ENCODE measurements around the gene CCL22.
"Not testable (repeated sequence)": the region's sequence is repeated elsewhere in the genome, so short reads cannot be mapped to it uniquely, and the experiment has no call there.

The CCL22 gene

GRCh38 chr16:57325458-57325857 lies 33.1 kb upstream of the CCL22 start:
- H3K27me3 ChIP-seq (ENCODE audit: control insufficient read depth in 5 of 5, insufficient read depth in 4 of 5, low read length in 5 of 5): no peaks in the 10 kb centered on the region
- no peak overlapping the region for H3K27ac ChIP-seq (ENCODE audit: low read depth, low read length)
- peaks cover 0 to 12% (median 4%) of the 10 kb centered on the region in 5 donors for H3K9me3 ChIP-seq (ENCODE audit: control insufficient read depth in 5 of 5, low read length in 5 of 5)
- no peaks in the 10 kb centered on the region for H3K36me3 ChIP-seq (ENCODE audit: control insufficient read depth in 5 of 5, insufficient read depth in 5 of 5, low read length in 5 of 5)
- H3K4me1 ChIP-seq (ENCODE audit: control insufficient read depth in 5 of 5, insufficient read depth in 5 of 5, low read length in 5 of 5): no peaks in the 10 kb centered on the region
- H3K9ac ChIP-seq (ENCODE audit: low read length in 5 of 5): no peak overlapping the region
- H3K4me3 ChIP-seq (ENCODE audit: low read depth in 1 of 5, low read length in 5 of 5): no peak overlapping the region

GRCh38 chr16:57329718-57330327 lies 28.8 kb upstream of the CCL22 start:
- Histone ChIP-seq H3K9me3 (ENCODE audit: control insufficient read depth in 5 of 5, low read length in 5 of 5) (peaks cover 0 to 17% (median 4%) of the 10 kb centered on the region in 5 donors), H3K4me3 (ENCODE audit: low read depth in 1 of 5, low read length in 5 of 5) (no peak overlapping the region), H3K9ac (ENCODE audit: low read length in 5 of 5) (no peak overlapping the region), H3K27ac (ENCODE audit: low read depth, low read length) (no peak overlapping the region), H3K4me1 (ENCODE audit: control insufficient read depth in 5 of 5, insufficient read depth in 5 of 5, low read length in 5 of 5) (no peaks in the 10 kb centered on the region), H3K27me3 (ENCODE audit: control insufficient read depth in 5 of 5, insufficient read depth in 4 of 5, low read length in 5 of 5) (peaks cover 0 to 3% (median 0%) of the 10 kb centered on the region in 5 donors), H3K36me3 (ENCODE audit: control insufficient read depth in 5 of 5, insufficient read depth in 5 of 5, low read length in 5 of 5) (no peaks in the 10 kb centered on the region)

- H3K36me3 ChIP-seq (ENCODE audit: control insufficient read depth in 5 of 5, insufficient read depth in 5 of 5, low read length in 5 of 5): no peaks in the 10 kb centered on the region
- H3K27me3 ChIP-seq (ENCODE audit: control insufficient read depth in 5 of 5, insufficient read depth in 4 of 5, low read length in 5 of 5): peaks cover 0 to 3% (median 0%) of the 10 kb centered on the region in 5 donors
- H3K4me1 ChIP-seq (ENCODE audit: control insufficient read depth in 5 of 5, insufficient read depth in 5 of 5, low read length in 5 of 5): peaks cover 0 to 4% (median 0%) of the 10 kb centered on the region in 5 donors
- H3K9me3 ChIP-seq (ENCODE audit: control insufficient read depth in 5 of 5, low read length in 5 of 5): peaks cover 0 to 8% (median 3%) of the 10 kb centered on the region in 5 donors
- no peak overlapping the region for H3K4me3 ChIP-seq (ENCODE audit: low read depth in 1 of 5, low read length in 5 of 5)
- H3K27ac ChIP-seq (ENCODE audit: low read depth, low read length): no peak overlapping the region
- no peak overlapping the region for H3K9ac ChIP-seq (ENCODE audit: low read length in 5 of 5)
Measured at GRCh38 chr16:57331355-57331754, 27.2 kb upstream of the CCL22 start.

- H3K9me3 ChIP-seq (ENCODE audit: control insufficient read depth in 5 of 5, low read length in 5 of 5): peaks cover 0 to 6% (median 0%) of the 10 kb centered on the region in 5 donors
- H3K4me3 ChIP-seq (ENCODE audit: low read depth in 1 of 5, low read length in 5 of 5): no peak overlapping the region
- no peak overlapping the region for H3K27ac ChIP-seq (ENCODE audit: low read depth, low read length)
- H3K4me1 ChIP-seq (ENCODE audit: control insufficient read depth in 5 of 5, insufficient read depth in 5 of 5, low read length in 5 of 5): peaks cover 0 to 4% (median 0%) of the 10 kb centered on the region in 5 donors
- peaks cover 0 to 3% (median 0%) of the 10 kb centered on the region in 5 donors for H3K27me3 ChIP-seq (ENCODE audit: control insufficient read depth in 5 of 5, insufficient read depth in 4 of 5, low read length in 5 of 5)
- H3K36me3 ChIP-seq (ENCODE audit: control insufficient read depth in 5 of 5, insufficient read depth in 5 of 5, low read length in 5 of 5): no peaks in the 10 kb centered on the region
- no peak overlapping the region for H3K9ac ChIP-seq (ENCODE audit: low read length in 5 of 5)
Measured at GRCh38 chr16:57333402-57333801, 25.2 kb upstream of the CCL22 start.

- peaks cover 0 to 4% (median 0%) of the 10 kb centered on the region in 5 donors for H3K4me1 ChIP-seq (ENCODE audit: control insufficient read depth in 5 of 5, insufficient read depth in 5 of 5, low read length in 5 of 5)
- H3K9ac ChIP-seq (ENCODE audit: low read length in 5 of 5): no peak overlapping the region
- H3K27ac ChIP-seq (ENCODE audit: low read depth, low read length): peak overlapping the region; percentile 6
Measured at GRCh38 chr16:57335366-57335765, 23.2 kb upstream of the CCL22 start.

GRCh38 chr16:57341062-57341440 lies 17.5 kb upstream of the CCL22 start:
- no peaks in the 10 kb centered on the region for H3K36me3 ChIP-seq (ENCODE audit: control insufficient read depth in 5 of 5, insufficient read depth in 5 of 5, low read length in 5 of 5)
- no peak overlapping the region for H3K27ac ChIP-seq (ENCODE audit: low read depth, low read length)
- H3K27me3 ChIP-seq (ENCODE audit: control insufficient read depth in 5 of 5, insufficient read depth in 4 of 5, low read length in 5 of 5): peaks cover 0 to 4% (median 0%) of the 10 kb centered on the region in 5 donors
- H3K4me3 ChIP-seq (ENCODE audit: low read depth in 1 of 5, low read length in 5 of 5): no peak overlapping the region
- H3K9me3 ChIP-seq (ENCODE audit: control insufficient read depth in 5 of 5, low read length in 5 of 5): no peaks in the 10 kb centered on the region
- H3K4me1 ChIP-seq (ENCODE audit: control insufficient read depth in 5 of 5, insufficient read depth in 5 of 5, low read length in 5 of 5): peaks cover 0 to 12% (median 0%) of the 10 kb centered on the region in 5 donors
- no peak overlapping the region for H3K9ac ChIP-seq (ENCODE audit: low read length in 5 of 5)

More at GRCh38 chr16:57335366-57335765, 23.2 kb upstream of the CCL22 start:
- Histone ChIP-seq H3K4me3 (ENCODE audit: low read depth in 1 of 5, low read length in 5 of 5) (no peak overlapping the region), H3K27me3 (ENCODE audit: control insufficient read depth in 5 of 5, insufficient read depth in 4 of 5, low read length in 5 of 5) (peaks cover 0 to 3% (median 0%) of the 10 kb centered on the region in 5 donors), H3K36me3 (ENCODE audit: control insufficient read depth in 5 of 5, insufficient read depth in 5 of 5, low read length in 5 of 5) (no peaks in the 10 kb centered on the region), H3K9me3 (ENCODE audit: control insufficient read depth in 5 of 5, low read length in 5 of 5) (peaks cover 0 to 6% (median 0%) of the 10 kb centered on the region in 5 donors)

- no peaks in the 10 kb centered on the region for H3K9me3 ChIP-seq (ENCODE audit: control insufficient read depth in 5 of 5, low read length in 5 of 5)
- H3K36me3 ChIP-seq (ENCODE audit: control insufficient read depth in 5 of 5, insufficient read depth in 5 of 5, low read length in 5 of 5): no peaks in the 10 kb centered on the region
- H3K4me1 ChIP-seq (ENCODE audit: control insufficient read depth in 5 of 5, insufficient read depth in 5 of 5, low read length in 5 of 5): peaks cover 0 to 12% (median 0%) of the 10 kb centered on the region in 5 donors
- H3K9ac ChIP-seq (ENCODE audit: low read length in 5 of 5): no peak overlapping the region
- H3K27me3 ChIP-seq (ENCODE audit: control insufficient read depth in 5 of 5, insufficient read depth in 4 of 5, low read length in 5 of 5): peaks cover 0 to 4% (median 0%) of the 10 kb centered on the region in 5 donors
- H3K27ac ChIP-seq (ENCODE audit: low read depth, low read length): no peak overlapping the region
- no peak overlapping the region for H3K4me3 ChIP-seq (ENCODE audit: low read depth in 1 of 5, low read length in 5 of 5)
Measured at GRCh38 chr16:57341441-57342303, 16.9 kb upstream of the CCL22 start.

- not testable (repeated sequence) for H3K4me3 ChIP-seq (ENCODE audit: low read depth in 1 of 5, low read length in 5 of 5); H3K9me3 ChIP-seq (ENCODE audit: control insufficient read depth in 5 of 5, low read length in 5 of 5); H3K27ac ChIP-seq (ENCODE audit: low read depth, low read length); H3K9ac ChIP-seq (ENCODE audit: low read length in 5 of 5); H3K36me3 ChIP-seq (ENCODE audit: control insufficient read depth in 5 of 5, insufficient read depth in 5 of 5, low read length in 5 of 5); H3K27me3 ChIP-seq (ENCODE audit: control insufficient read depth in 5 of 5, insufficient read depth in 4 of 5, low read length in 5 of 5)
- peaks cover 0 to 12% (median 0%) of the 10 kb centered on the region in 5 donors for H3K4me1 ChIP-seq (ENCODE audit: control insufficient read depth in 5 of 5, insufficient read depth in 5 of 5, low read length in 5 of 5)
Measured at GRCh38 chr16:57342606-57343005, 16.0 kb upstream of the CCL22 start.

- no peak overlapping the region for H3K27ac ChIP-seq (ENCODE audit: low read depth, low read length)
- peaks cover 0 to 4% (median 0%) of the 10 kb centered on the region in 5 donors for H3K27me3 ChIP-seq (ENCODE audit: control insufficient read depth in 5 of 5, insufficient read depth in 4 of 5, low read length in 5 of 5)
- H3K36me3 ChIP-seq (ENCODE audit: control insufficient read depth in 5 of 5, insufficient read depth in 5 of 5, low read length in 5 of 5): no peaks in the 10 kb centered on the region
- no peak overlapping the region for H3K9ac ChIP-seq (ENCODE audit: low read length in 5 of 5)
- H3K4me3 ChIP-seq (ENCODE audit: low read depth in 1 of 5, low read length in 5 of 5): no peak overlapping the region
- H3K9me3 ChIP-seq (ENCODE audit: control insufficient read depth in 5 of 5, low read length in 5 of 5): peaks cover 0 to 6% (median 0%) of the 10 kb centered on the region in 5 donors
- peaks cover 0 to 12% (median 0%) of the 10 kb centered on the region in 5 donors for H3K4me1 ChIP-seq (ENCODE audit: control insufficient read depth in 5 of 5, insufficient read depth in 5 of 5, low read length in 5 of 5)
Measured at GRCh38 chr16:57343221-57343620, 15.4 kb upstream of the CCL22 start.

- H3K27ac ChIP-seq (ENCODE audit: low read depth, low read length); H3K27me3 ChIP-seq (ENCODE audit: control insufficient read depth in 5 of 5, insufficient read depth in 4 of 5, low read length in 5 of 5); H3K36me3 ChIP-seq (ENCODE audit: control insufficient read depth in 5 of 5, insufficient read depth in 5 of 5, low read length in 5 of 5); H3K9ac ChIP-seq (ENCODE audit: low read length in 5 of 5); H3K4me3 ChIP-seq (ENCODE audit: low read depth in 1 of 5, low read length in 5 of 5); H3K9me3 ChIP-seq (ENCODE audit: control insufficient read depth in 5 of 5, low read length in 5 of 5): not testable (repeated sequence)
- peaks cover 0 to 12% (median 0%) of the 10 kb centered on the region in 5 donors for H3K4me1 ChIP-seq (ENCODE audit: control insufficient read depth in 5 of 5, insufficient read depth in 5 of 5, low read length in 5 of 5)
Measured at GRCh38 chr16:57344094-57344493, 14.5 kb upstream of the CCL22 start.

Data from subcutaneous abdominal adipose tissue (tissue), 5 donors.